Stimulated activated CD4-positive, alpha-beta T cell treated with anti-CD3 and anti-CD28 coated beads, Interleukin-4, amount 100 ng/mL, for 24 hours (primary cell): ENCODE measurements around the gene FXYD2.
"Not testable (repeated sequence)": the region's sequence is repeated elsewhere in the genome, so short reads cannot be mapped to it uniquely, and the experiment has no call there.

Experiments
- DNase-seq: peaks from one replicate; pipeline ENCODE4 v3.0.0-alpha.2; 2020

Gene FXYD2

GRCh38 chr11:117819096-117820040 lies 5.2 kb downstream of the FXYD2 start:
- DNase-seq = no peak

GRCh38 chr11:117818041-117818873 lies 6.3 kb downstream of the FXYD2 start:
- DNase-seq = peak; percentile 61

- DNase-seq = peak; percentile 92
These were observed 7.0 kb downstream of the FXYD2 start for GRCh38 chr11:117817368-117818040.

GRCh38 chr11:117816846-117817367 lies 7.6 kb downstream of the FXYD2 start:
- no peak for DNase-seq

GRCh38 chr11:117816151-117816741 lies 8.3 kb downstream of the FXYD2 start:
- no peak for DNase-seq

- peak; percentile 70 for DNase-seq
These were observed 9.2 kb downstream of the FXYD2 start for GRCh38 chr11:117815262-117815803.

- peak; percentile 73 for DNase-seq
These were observed 9.7 kb downstream of the FXYD2 start for GRCh38 chr11:117814766-117815261.

- no peak for DNase-seq
These were observed 10.3 kb downstream of the FXYD2 start for GRCh38 chr11:117814204-117814765.

- not testable (repeated sequence) for DNase-seq
These were observed 14.5 kb downstream of the FXYD2 start for GRCh38 chr11:117810056-117810451.

- DNase-seq = peak; percentile 50
These were observed 15.1 kb downstream of the FXYD2 start for GRCh38 chr11:117809236-117810055.

GRCh38 chr11:117808784-117809183 lies 15.8 kb downstream of the FXYD2 start:
- DNase-seq = no peak

- peak; percentile 83 for DNase-seq
These were observed 16.8 kb downstream of the FXYD2 start for GRCh38 chr11:117807482-117808327.

GRCh38 chr11:117806846-117807245 lies 17.7 kb downstream of the FXYD2 start:
- DNase-seq = no peak

GRCh38 chr11:117805045-117805444 lies 19.5 kb downstream of the FXYD2 start:
- DNase-seq = no peak

GRCh38 chr11:117803896-117804295 lies 20.6 kb downstream of the FXYD2 start:
- no peak for DNase-seq

- DNase-seq = no peak
These were observed 24.9 kb downstream of the FXYD2 start for GRCh38 chr11:117799634-117800033.

GRCh38 chr11:117796872-117797529 lies 27.5 kb downstream of the FXYD2 start, which contains the start of gene DSCAML1:
Gene DSCAML1, minus strand, starts transcription at chr11:117797216. Its CDS starts 137 bp downstream, at chr11:117797079.
- peak; percentile 48 for DNase-seq

- DNase-seq = no peak
These were observed 28.1 kb downstream of the FXYD2 start for GRCh38 chr11:117796456-117796871.
